Neural cell (in vitro differentiated cells): Measurements from ENCODE around the gene ARHGAP27. TPM values are rescaled to one million over a fixed set of nuclear protein-coding genes. Genes with fewer than 3 reads are reported as not detected.

ENCODE experiments used
- H2AFZ ChIP-seq: fragments of 200-600, 300-800 bp; sonication (generic), shearing (Covaris generic); 2 replicates; pipeline ENCODE4 v1.6.0; 2014; ENCODE audit warnings: low read depth, mild to moderate bottlenecking, antibody characterized with exemption, low read length, moderate library complexity
- H3F3A ChIP-seq: fragments of 200-600 bp; shearing (Covaris generic); 2 replicates; pipeline ENCODE4 v1.6.1; 2016; ENCODE audit warnings: mild to moderate bottlenecking, moderate library complexity, mixed read lengths, antibody characterized with exemption, low read length; ENCODE audit not compliant: insufficient read depth, poor library complexity, severe bottlenecking
- H3K27ac ChIP-seq: fragments of 200-600, 300-800 bp; sonication (generic), shearing (Covaris generic); 2 replicates; pipeline ENCODE4 v1.5.1; 2014; ENCODE audit warnings: mild to moderate bottlenecking, low read length, moderate library complexity
- H3K27me3 ChIP-seq: fragments of 300-800, 200-600 bp; sonication (generic), shearing (Covaris generic); 2 replicates; pipeline ENCODE4 v1.6.0; 2014; ENCODE audit warnings: mild to moderate bottlenecking, low read depth, low read length, moderate library complexity; ENCODE audit not compliant: insufficient read depth
- H3K36me3 ChIP-seq: fragments of 300-800, 200-600 bp; sonication (generic), shearing (Covaris generic); 2 replicates; pipeline ENCODE4 v1.5.1; 2014; ENCODE audit warnings: mild to moderate bottlenecking, antibody characterized with exemption, low read length, moderate library complexity; ENCODE audit not compliant: insufficient read depth
- H3K4me2 ChIP-seq: fragments of 300-800, 200-600 bp; sonication (generic), shearing (Covaris generic); 2 replicates; pipeline ENCODE4 v1.6.0; 2014; ENCODE audit warnings: mild to moderate bottlenecking, low read length
- H3K4me3 ChIP-seq: fragments of 300-800, 200-600 bp; sonication (generic), shearing (Covaris generic); 2 replicates; pipeline ENCODE4 v1.5.1; 2014; ENCODE audit warnings: mild to moderate bottlenecking, low read length, moderate library complexity
- H3K79me2 ChIP-seq: fragments of 200-600 bp; shearing (Covaris generic); replicated peaks from 2 replicates; pipeline ENCODE4 v1.6.0; 2014; ENCODE audit warnings: mild to moderate bottlenecking, low read length, moderate library complexity; ENCODE audit not compliant: insufficient read depth
- H3K9ac ChIP-seq: fragments of 300-800, 200-600 bp; sonication (generic), shearing (Covaris generic); 2 replicates; pipeline ENCODE4 v1.6.1; 2016; ENCODE audit warnings: mild to moderate bottlenecking, low read length, mixed read lengths
- H3K9me2 ChIP-seq: fragments of 200-600 bp; shearing (Covaris generic); 2 replicates; pipeline ENCODE4 v1.6.1; 2016; ENCODE audit warnings: mild to moderate bottlenecking, low read length, mixed read lengths; ENCODE audit not compliant: insufficient read depth
- H3K9me3 ChIP-seq: fragments of 200-600, 300-800 bp; sonication (generic), shearing (Covaris generic); 2 replicates; pipeline ENCODE4 v1.6.1; 2016; ENCODE audit warnings: mild to moderate bottlenecking, mixed run types, low read length, moderate library complexity, mixed read lengths
- H4K20me1 ChIP-seq: fragments of 200-600 bp; shearing (Covaris generic); 2 replicates; pipeline ENCODE4 v1.6.1; 2016; ENCODE audit warnings: mild to moderate bottlenecking, mixed run types; ENCODE audit not compliant: insufficient read depth
- CTCF ChIP-seq: fragments of 450-650 bp; IDR thresholded peaks from 2 replicates; pipeline ENCODE4 v1.5.1; 2014; ENCODE audit warnings: antibody characterized with exemption, mild to moderate bottlenecking, moderate library complexity; ENCODE audit not compliant: poor library complexity, severe bottlenecking
- EP300 ChIP-seq: fragments of 450-650 bp; conservative IDR thresholded peaks from 2 replicates; pipeline ENCODE4 v1.6.1; 2014; ENCODE audit warnings: antibody characterized with exemption, mild to moderate bottlenecking, moderate library complexity; ENCODE audit not compliant: poor library complexity, severe bottlenecking
- EZH2 ChIP-seq: fragments of 200-600, 300-800 bp; shearing (Covaris generic), sonication (generic); IDR thresholded peaks from 2 replicates; pipeline ENCODE4 v1.6.1; 2014; ENCODE audit warnings: antibody characterized with exemption, low read length, borderline replicate concordance, mild to moderate bottlenecking; ENCODE audit not compliant: insufficient read depth, poor library complexity, severe bottlenecking
- MXI1 ChIP-seq: fragments of 450-650 bp; conservative IDR thresholded peaks from 2 replicates; pipeline ENCODE4 v1.6.1; 2014; ENCODE audit warnings: antibody characterized with exemption, mild to moderate bottlenecking; ENCODE audit not compliant: poor library complexity, severe bottlenecking
- POLR2AphosphoS5 ChIP-seq: IDR thresholded peaks from 2 replicates; pipeline ENCODE4 v1.6.1; 2012
- RAD21 ChIP-seq: fragments of 450-650 bp; conservative IDR thresholded peaks from 2 replicates; pipeline ENCODE4 v1.6.1; 2014; ENCODE audit warnings: antibody characterized with exemption, mild to moderate bottlenecking, moderate library complexity
- REST ChIP-seq: IDR thresholded peaks from 2 replicates; pipeline ENCODE4 v1.6.1; 2012; ENCODE audit warnings: borderline replicate concordance
- SMC3 ChIP-seq: fragments of 450-650 bp; conservative IDR thresholded peaks from 2 replicates; pipeline ENCODE4 v1.6.1; 2014; ENCODE audit warnings: antibody characterized with exemption, mild to moderate bottlenecking, moderate library complexity; ENCODE audit not compliant: poor library complexity
- TAF1 ChIP-seq: IDR thresholded peaks from 2 replicates; pipeline ENCODE4 v1.6.1; 2012; ENCODE audit warnings: low read depth
- polyA plus RNA-seq: library from polyadenylated mRNA; depleted of rRNA; stranded (reverse); fragments of >200 nt; gene quantifications from 2 replicates; pipeline ENCODE4 v1.2.3, GENCODE V29; 2014

ARHGAP27 gene
- polyA plus RNA-seq, 1 donor from 2014 or later, result 7.4 TPM

DNA sequence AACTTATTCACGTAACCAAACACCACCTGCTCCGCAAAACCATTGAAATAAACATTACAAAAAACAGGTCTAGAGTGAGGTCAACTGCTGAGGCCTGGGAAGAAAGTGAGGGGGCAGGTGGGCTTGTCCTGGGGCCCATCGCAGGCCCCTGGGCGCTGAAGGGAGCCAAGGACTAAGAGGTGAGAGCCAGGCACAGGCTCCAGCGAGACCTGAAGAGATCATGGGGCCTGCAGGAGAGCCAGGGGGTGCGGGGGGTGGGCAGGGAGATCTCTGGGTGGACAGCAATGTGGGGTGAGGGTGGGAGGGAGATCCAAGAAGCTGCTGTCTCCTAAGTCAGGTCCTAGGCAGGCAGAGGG, 7.9 kb downstream of the ARHGAP27 start:
- TF ChIP-seq POLR2AphosphoS5 (no peak), EP300 (no peak), MXI1 (no peak), CTCF (no peak), SMC3 (no peak), RAD21 (no peak), EZH2 (no peak), TAF1 (no peak), REST (no peak)
- H3K79me2 ChIP-seq, result no peaks in the 10 kb centered on the region
- no peaks in the 10 kb centered on the region for H3K9me2 ChIP-seq
- H3K4me2 ChIP-seq, result no peak overlapping the region
- H4K20me1 ChIP-seq, result no peaks in the 10 kb centered on the region
- no peaks in the 10 kb centered on the region for H3F3A ChIP-seq
- no peaks in the 10 kb centered on the region for H3K9me3 ChIP-seq
- no peak overlapping the region for H3K4me3 ChIP-seq
- H3K36me3 ChIP-seq, result no peaks in the 10 kb centered on the region
- H3K9ac ChIP-seq, result no peak overlapping the region
- peaks cover 34% of the 10 kb centered on the region for H3K27me3 ChIP-seq
- H2AFZ ChIP-seq, result no peak overlapping the region
- no peak overlapping the region for H3K27ac ChIP-seq

- no peaks in the 10 kb centered on the region for H3K36me3 ChIP-seq
- no peak overlapping the region for H3K4me3 ChIP-seq
- H3F3A ChIP-seq, result no peaks in the 10 kb centered on the region
- no peaks in the 10 kb centered on the region for H3K79me2 ChIP-seq
- no peak overlapping the region for H3K4me2 ChIP-seq
- no peaks in the 10 kb centered on the region for H3K9me3 ChIP-seq
- no peak overlapping the region for H3K9ac ChIP-seq
- no peak overlapping the region for H3K27ac ChIP-seq
- TF ChIP-seq EZH2, result no peak
- no peak for TF ChIP-seq POLR2AphosphoS5
- TF ChIP-seq REST, result no peak
- TF ChIP-seq EP300, result no peak
- no peak for TF ChIP-seq CTCF
- TF ChIP-seq TAF1, result no peak
- peaks cover 27% of the 10 kb centered on the region for H3K27me3 ChIP-seq
- no peaks in the 10 kb centered on the region for H4K20me1 ChIP-seq
- no peak overlapping the region for H2AFZ ChIP-seq
- H3K9me2 ChIP-seq, result no peaks in the 10 kb centered on the region
Observed at GRCh38 chr17:45423975-45424335, 8.7 kb downstream of the ARHGAP27 start.
